ENCODE measurements around the gene ENO2.

DNA sequence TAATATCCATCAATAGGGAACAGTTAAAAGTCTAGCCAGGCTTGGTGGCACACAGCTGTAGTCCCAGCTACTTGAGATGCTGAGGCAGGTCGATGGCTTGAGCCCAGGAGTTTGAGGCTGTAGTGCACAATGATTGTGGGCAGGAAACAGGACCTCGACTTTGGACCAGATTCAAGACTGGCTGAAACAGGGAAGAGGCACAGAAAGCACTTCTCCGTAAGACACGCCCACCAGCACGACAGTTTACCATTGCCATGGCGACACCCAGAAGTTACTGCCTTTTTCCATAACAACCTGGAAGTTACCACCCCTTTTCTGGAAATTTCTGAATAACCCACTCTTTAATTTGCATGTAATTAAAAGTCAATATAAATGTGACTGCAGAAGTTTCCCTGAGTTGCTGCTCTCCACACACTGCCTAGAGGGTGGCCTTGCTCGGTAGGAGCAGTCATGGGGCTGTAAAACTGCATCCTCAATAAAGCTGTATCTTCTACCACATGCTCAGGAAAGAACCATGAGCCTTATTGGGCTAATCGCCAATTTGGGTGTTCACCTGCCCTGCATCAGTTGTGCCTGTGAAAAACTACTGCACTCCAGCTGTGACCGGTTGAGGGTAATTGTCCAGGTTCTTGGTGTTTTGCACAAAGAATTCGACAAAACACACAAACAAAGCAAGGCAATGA is 14.4 kb upstream of the ENO2 start:
- TF ChIP-seq, protein P1, sequence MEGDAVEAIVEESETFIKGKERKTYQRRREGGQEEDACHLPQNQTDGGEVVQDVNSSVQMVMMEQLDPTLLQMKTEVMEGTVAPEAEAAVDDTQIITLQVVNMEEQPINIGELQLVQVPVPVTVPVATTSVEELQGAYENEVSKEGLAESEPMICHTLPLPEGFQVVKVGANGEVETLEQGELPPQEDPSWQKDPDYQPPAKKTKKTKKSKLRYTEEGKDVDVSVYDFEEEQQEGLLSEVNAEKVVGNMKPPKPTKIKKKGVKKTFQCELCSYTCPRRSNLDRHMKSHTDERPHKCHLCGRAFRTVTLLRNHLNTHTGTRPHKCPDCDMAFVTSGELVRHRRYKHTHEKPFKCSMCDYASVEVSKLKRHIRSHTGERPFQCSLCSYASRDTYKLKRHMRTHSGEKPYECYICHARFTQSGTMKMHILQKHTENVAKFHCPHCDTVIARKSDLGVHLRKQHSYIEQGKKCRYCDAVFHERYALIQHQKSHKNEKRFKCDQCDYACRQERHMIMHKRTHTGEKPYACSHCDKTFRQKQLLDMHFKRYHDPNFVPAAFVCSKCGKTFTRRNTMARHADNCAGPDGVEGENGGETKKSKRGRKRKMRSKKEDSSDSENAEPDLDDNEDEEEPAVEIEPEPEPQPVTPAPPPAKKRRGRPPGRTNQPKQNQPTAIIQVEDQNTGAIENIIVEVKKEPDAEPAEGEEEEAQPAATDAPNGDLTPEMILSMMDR (conservative IDR thresholded peaks at IDR 0.05; ENCODE audit: low read depth, low read length) = no peak
- no peak for TF ChIP-seq EZH2 (IDR thresholded peaks at IDR 0.05; ENCODE audit: borderline replicate concordance, low read depth, low read length, poor library complexity, severe bottlenecking)

Measured in A673 (cell line).